Stimulated activated CD8-positive, alpha-beta memory T cell treated with anti-CD3 and anti-CD28 coated beads, Interleukin-7, amount 100 ng/mL, for 4 hours (primary cell): ENCODE data around the gene GABRD.

ENCODE experiments used
- DNase-seq, 2 donors: peaks; one replicate each; pipeline ENCODE4 v3.0.0-alpha.2; 2020; ENCODE audit warnings: low read depth in 2 of 2

GABRD gene

GRCh38 chr1:2076826-2077225 lies 57.7 kb downstream of the GABRD start:
- DNase-seq = no peak

GRCh38 chr1:2078170-2078569 lies 59.0 kb downstream of the GABRD start:
- DNase-seq = no peak

GRCh38 chr1:2079396-2080085 lies 60.4 kb downstream of the GABRD start:
- DNase-seq = no peak

GRCh38 chr1:2080140-2080539 lies 61.0 kb downstream of the GABRD start:
- DNase-seq = no peak
